ENCODE measurements around the gene SH3RF2.
A peak's percentile ranks its signal among the peaks of the same experiment; 100 is the strongest.

The SH3RF2 gene

GRCh38 chr5:145921211-145921610, 15.2 kb upstream of the SH3RF2 start:
- ATAC-seq, result no peak

DNA sequence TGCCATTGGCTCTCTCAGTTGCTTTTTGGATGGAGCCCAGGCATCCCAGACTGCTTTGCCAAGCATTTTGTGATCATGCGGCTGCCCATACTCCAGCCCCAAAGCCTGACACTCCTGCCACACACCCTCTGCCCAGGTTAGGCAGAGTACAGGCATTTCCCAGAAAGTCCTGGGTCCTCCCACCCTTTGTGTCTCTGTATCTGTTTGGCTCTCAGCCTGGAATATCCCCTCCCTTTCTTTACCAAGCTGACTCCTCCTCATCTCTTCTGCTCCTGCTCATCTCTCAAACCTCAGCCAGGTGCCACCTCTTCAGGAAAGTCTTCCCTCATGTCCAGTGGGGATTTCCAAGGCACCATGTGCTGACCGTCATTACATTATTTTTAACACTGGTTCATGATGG, 14.3 kb upstream of the SH3RF2 start:
- ATAC-seq, result no peak

DNA sequence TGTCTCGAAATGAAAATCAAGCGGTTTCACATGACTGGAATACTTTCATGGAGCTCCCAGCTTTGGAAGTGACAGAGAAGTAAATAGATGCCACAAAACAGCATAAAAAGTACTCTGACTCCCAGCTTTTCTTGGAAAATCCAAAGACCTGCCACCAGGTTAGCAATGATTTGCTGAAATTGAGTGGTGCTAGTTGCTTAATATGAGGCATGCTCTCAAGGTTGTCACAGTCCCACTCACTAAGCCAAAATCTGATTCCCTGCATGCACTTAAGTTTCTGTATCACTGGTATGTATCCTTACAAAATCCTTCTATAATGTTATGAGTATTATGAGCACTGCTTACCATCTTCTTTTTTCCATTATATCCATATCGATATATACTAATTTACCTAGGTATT, 13.0 kb upstream of the SH3RF2 start:
- ATAC-seq, result no peak

DNA sequence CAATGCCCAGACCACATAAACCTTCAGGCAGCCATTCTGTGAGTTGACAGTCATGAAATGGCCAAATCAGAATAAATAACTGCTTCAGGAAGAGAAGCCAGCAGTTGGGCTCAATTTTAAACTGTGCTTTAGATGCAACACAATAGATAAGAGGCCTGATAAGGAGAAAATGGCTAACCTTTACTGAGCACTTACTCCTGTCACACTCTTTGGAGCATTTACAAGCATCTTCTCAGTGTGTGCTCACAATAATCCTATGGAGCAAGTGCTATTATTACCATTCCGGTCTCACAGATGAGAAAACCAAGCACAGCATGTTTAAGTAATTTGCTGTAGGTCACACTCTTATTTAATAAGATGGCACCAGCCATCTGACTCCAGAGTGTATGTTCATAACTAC, 11.5 kb upstream of the SH3RF2 start:
- ATAC-seq, result no peak

DNA sequence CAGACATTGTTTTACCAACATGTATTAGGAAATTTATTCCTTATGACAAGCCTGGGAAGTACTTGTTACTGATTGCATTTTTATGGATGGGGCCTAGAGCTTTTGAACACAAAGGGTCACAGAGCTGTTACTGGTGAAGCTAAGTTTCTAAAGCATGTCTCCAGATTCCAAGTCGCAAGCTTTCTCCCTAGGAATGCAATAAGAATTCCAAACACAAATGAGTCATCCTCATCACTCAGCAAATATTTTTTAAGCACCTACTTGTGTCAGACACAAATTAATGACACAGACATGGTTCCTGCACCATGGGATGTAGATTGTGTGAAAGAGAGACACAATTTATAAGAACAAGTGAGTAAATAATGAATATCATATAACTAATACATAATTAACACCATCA, 11.0 kb upstream of the SH3RF2 start:
- no peak for ATAC-seq

GRCh38 chr5:145925803-145926202, 10.6 kb upstream of the SH3RF2 start:
- no peak for ATAC-seq

DNA sequence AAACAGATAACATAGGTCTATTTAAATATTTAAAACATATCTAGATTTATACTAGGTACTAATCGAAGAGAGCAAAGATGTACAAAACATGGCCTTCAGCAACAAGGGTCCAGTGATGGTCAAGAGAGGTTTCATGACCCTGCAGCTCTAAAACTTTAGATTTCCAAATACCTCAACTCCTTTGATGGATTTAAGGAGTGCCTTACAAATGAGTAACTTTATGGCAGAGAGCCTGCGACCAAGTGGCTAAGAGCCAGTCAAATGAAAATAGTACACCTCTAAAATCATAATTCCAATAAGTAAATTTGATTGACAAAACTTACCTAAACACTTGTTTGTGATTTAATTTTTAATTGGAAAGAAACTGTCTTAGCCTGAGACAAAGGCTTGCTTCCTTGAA, 4.7 kb upstream of the SH3RF2 start:
- no peak for ATAC-seq

- no peak for ATAC-seq
These were observed 2.1 kb upstream of the SH3RF2 start for GRCh38 chr5:145934276-145934675.

DNA sequence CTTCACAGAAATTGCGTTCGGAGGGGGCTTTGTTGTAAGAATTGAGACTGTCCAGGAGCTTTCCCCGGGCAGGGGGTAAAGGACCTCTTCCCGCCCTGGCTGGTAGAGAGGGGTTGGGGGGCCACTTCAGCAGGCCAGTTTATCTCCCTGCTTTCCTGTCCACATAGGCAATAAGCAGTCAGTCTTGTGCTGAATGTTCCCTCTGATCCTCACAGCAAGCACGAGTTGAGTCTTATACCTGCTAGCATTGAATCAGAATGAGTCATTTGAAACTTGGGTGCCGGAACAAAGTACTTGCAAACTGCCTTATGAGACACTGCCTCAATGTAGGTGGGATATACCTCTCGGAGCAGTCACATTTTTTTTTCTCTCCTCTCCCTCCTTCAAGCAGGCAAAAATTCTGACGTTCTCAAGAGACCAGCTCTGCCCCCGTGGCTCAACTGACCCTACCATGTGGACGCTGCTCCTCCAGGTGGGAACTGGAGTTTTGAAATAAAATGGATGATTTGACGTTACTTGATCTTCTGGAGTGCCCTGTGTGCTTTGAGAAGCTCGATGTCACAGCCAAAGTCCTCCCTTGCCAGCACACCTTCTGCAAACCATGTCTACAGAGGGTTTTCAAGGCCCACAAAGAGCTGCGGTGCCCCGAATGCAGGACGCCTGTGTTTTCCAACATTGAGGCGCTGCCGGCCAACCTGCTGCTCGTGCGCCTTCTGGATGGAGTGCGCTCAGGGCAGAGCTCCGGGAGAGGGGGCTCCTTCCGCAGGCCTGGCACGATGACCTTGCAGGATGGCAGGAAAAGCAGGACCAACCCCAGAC, 1.3 kb downstream of the SH3RF2 start:
- ATAC-seq, result peak; percentile 55 to 70

GRCh38 chr5:145938776-145939539, 2.6 kb downstream of the SH3RF2 start:
- no peak for ATAC-seq

DNA sequence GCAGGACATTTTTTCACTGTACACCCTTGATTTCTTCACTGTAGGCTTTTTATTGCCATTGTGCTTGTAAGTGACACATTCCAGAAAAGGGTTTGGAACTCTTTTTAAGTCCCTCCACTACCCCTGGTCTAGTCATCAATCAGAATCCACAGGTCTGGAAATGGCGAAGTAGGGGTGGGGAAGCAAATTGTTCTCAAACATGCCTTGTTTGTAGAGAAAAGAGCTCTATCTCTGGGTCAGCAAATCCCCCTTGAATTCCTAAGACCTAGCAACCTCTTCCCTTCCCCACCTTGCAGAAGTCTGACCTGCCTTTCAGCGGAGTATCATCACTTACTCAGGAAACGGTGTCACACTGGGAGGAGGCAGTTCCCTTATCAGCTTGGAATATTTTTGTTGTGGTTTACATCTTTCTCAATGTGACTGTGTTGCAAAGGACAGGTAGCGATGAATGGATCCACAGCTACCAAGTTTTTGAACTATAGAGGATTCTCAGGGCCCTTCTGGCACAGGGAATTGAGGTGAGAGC, 3.2 kb downstream of the SH3RF2 start:
- no peak for ATAC-seq

DNA sequence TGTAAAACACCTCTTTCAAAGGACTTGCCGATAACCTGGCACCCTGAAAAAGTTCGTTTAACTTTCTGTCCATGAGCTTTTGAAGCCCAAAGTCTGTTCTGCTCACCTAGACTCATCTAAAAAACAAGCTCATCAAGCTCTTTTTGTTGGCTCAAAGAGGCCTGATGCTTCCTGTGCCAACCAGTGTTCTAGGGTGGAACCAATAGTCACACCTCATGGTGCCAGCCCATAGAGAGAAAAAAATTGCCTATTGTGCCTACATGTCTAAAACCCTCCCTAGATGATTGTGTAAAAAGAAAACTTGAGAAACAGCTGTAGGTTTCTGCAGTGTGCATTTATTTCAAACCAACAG, 4.7 kb downstream of the SH3RF2 start:
- no peak for ATAC-seq

- ATAC-seq, result peak; percentile 67 to 71
These were observed 5.2 kb downstream of the SH3RF2 start for GRCh38 chr5:145941448-145942130.

DNA sequence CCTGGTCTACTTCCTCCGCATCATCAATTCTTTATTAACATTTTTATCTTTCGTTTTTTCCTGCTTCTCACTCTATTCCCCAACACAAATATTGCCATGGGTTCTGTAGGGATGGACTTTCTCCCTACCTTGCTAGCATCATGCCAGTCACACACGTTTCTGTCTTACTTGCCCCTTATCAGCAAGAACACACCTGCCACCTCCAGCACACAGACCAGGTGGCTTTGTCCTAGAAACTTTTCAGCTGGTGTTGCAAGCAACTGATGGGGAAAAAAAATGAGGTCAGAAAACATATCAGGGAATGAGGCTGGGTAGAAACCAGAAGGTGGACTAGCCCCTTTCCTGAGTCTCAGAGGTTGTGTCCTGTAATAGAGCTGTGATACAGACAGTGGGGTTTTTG, 5.8 kb downstream of the SH3RF2 start:
- ATAC-seq, result no peak

- ATAC-seq, result no peak
These were observed 6.4 kb downstream of the SH3RF2 start for GRCh38 chr5:145942749-145943148.

DNA sequence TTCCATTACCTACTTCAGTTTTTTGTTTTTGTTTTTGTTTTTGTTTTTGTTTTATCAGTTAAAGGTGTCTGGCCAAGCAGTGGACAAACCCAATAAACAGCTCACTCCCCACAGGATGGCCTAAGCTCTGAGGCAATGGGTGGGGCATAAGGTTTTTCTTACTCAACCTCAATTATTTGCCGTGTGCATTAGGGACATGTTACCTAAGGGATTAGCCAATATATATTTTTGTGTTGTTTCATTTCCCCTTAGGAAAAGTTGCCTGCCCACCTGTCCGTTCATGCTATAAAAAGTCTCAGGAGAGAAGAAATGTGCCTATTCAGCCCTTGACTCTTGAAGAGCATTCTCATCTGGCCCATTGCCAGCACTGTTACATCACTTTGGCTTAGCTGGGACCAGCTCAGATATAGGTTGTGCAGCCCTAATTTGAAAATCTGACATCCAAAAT, 7.3 kb downstream of the SH3RF2 start:
- ATAC-seq, result no peak

- no peak for ATAC-seq
These were observed 8.0 kb downstream of the SH3RF2 start for GRCh38 chr5:145944328-145944727.

- ATAC-seq, result no peak
These were observed 9.3 kb downstream of the SH3RF2 start for GRCh38 chr5:145945620-145946111.

- ATAC-seq, result peak; percentile 82 to 83
These were observed 9.9 kb downstream of the SH3RF2 start for GRCh38 chr5:145946112-145946861.

DNA sequence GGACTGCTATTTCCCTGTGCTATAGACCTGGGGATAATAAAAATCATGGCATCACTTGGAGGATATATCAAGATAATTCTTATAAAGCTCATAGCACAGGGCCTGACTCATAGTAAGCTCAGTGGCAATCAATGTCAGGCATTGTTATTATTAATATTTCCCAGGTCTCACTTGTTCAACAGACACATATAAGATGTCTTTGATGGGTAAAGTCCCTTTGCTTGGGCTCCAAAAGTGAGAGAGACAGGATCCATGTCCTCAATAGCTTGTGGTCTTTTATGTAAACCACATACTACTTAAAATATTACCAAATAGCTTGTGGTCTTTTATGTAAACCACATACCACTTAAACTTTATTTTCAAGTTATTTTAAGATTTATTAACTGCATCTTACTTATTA, 11.2 kb downstream of the SH3RF2 start:
- no peak for ATAC-seq

DNA sequence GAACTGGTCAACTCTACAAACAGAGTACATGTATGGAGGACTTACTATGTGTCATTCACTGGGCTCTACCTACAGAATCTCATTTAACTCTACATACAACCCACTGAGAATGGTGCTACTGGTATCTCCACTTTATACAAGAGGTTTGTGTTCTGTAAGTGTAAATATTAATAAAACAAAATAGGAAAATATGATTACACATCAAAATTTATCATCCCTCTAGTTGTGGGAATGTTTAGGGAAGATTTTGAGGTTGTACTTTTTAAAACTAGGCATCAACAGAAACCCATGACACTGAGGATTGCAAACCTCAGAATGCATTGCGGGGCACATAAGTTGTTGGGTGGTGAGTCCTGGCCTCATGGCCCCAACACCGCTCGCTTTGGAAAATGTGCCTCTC, 11.7 kb downstream of the SH3RF2 start:
- no peak for ATAC-seq

- ATAC-seq, result no peak
These were observed 12.5 kb downstream of the SH3RF2 start for GRCh38 chr5:145948921-145949320.

All from activated CD4-positive, CD25-positive, alpha-beta regulatory T cell treated with anti-CD3 and anti-CD28 coated beads, Interleukin-2, amount 50 U/mL, for 24 hours (primary cell).